Mesenchymal stem cell (in vitro differentiated cells and primary cell): ENCODE measurements around the gene SMARCC1.

Experiments used
- DNase-seq: peaks from one replicate; pipeline ENCODE4 v3.0.0-alpha.2; 2013
- H2AFZ ChIP-seq: one replicate; pipeline ENCODE4 v1.6.1; 2013; ENCODE audit warnings: low read depth, mild to moderate bottlenecking, control low read depth, inconsistent platforms, low read length, moderate library complexity
- H2AK5ac ChIP-seq: 2 replicates; pipeline ENCODE4 v1.6.1; 2013; ENCODE audit warnings: low read length, moderate library complexity, mild to moderate bottlenecking, inconsistent platforms; ENCODE audit not compliant: severe bottlenecking
- H2BK120ac ChIP-seq: one replicate; pipeline ENCODE4 v1.6.1; 2013; ENCODE audit warnings: low read depth, mild to moderate bottlenecking, inconsistent platforms, low read length, moderate library complexity
- H2BK12ac ChIP-seq, 2 experiments: one replicate each; pipeline ENCODE4 v1.6.1; 2013; ENCODE audit warnings: inconsistent platforms in 2 of 2, low read length in 2 of 2, mild to moderate bottlenecking in 2 of 2, moderate library complexity in 2 of 2, control low read depth in 1 of 2
- H2BK15ac ChIP-seq: one replicate; pipeline ENCODE4 v1.6.1; 2013; ENCODE audit warnings: mild to moderate bottlenecking, low read depth, inconsistent platforms; ENCODE audit not compliant: poor library complexity, severe bottlenecking
- H2BK5ac ChIP-seq: 2 replicates; pipeline ENCODE4 v1.6.1; 2013; ENCODE audit warnings: low read depth, mild to moderate bottlenecking, low read length, control low read depth, inconsistent platforms; ENCODE audit not compliant: poor library complexity, severe bottlenecking
- H3K14ac ChIP-seq, 2 experiments: one replicate each; pipeline ENCODE4 v1.6.1; 2013; ENCODE audit warnings: inconsistent platforms in 2 of 2, low read length in 2 of 2, control low read depth in 1 of 2, mild to moderate bottlenecking in 1 of 2, moderate library complexity in 1 of 2
- H3K18ac ChIP-seq, 2 experiments: one replicate each; pipeline ENCODE4 v1.6.1; 2013; ENCODE audit warnings: inconsistent platforms in 2 of 2, low read length in 2 of 2, control low read depth in 1 of 2, low read depth in 1 of 2, mild to moderate bottlenecking in 1 of 2
- H3K23ac ChIP-seq, 2 experiments: one replicate each; pipeline ENCODE4 v1.6.1; 2013; ENCODE audit warnings: inconsistent platforms in 2 of 2, low read length in 2 of 2, mild to moderate bottlenecking in 2 of 2, moderate library complexity in 2 of 2, control low read depth in 1 of 2
- H3K27ac ChIP-seq: 2 replicates; pipeline ENCODE4 v1.5.1; 2013; ENCODE audit warnings: mild to moderate bottlenecking, moderate library complexity, low read length, control low read depth, inconsistent platforms; ENCODE audit not compliant: poor library complexity, severe bottlenecking
- H3K27me3 ChIP-seq, 2 experiments: 2 replicates each; pipeline versions ENCODE4 v1.6.1 to v1.7.0; 2013; ENCODE audit warnings: low read length in 2 of 2, mild to moderate bottlenecking in 2 of 2, moderate library complexity in 2 of 2, control low read depth in 1 of 2, inconsistent platforms in 1 of 2; ENCODE audit not compliant: control insufficient read depth in 1 of 2, insufficient read depth in 1 of 2
- H3K36me3 ChIP-seq, 2 experiments: 2 replicates each; pipeline versions ENCODE4 v1.6.1 to v1.7.0; 2013; ENCODE audit warnings: low read length in 2 of 2, control low read depth in 1 of 2, inconsistent platforms in 1 of 2, low read depth in 1 of 2, mild to moderate bottlenecking in 1 of 2; ENCODE audit not compliant: insufficient read depth in 2 of 2, control insufficient read depth in 1 of 2
- H3K4ac ChIP-seq, 2 experiments: one replicate each; pipeline ENCODE4 v1.6.1; 2013; ENCODE audit warnings: inconsistent platforms in 2 of 2, low read length in 2 of 2, mild to moderate bottlenecking in 2 of 2, moderate library complexity in 2 of 2, control low read depth in 1 of 2, low read depth in 1 of 2
- H3K4me1 ChIP-seq: 2 replicates; pipeline ENCODE4 v1.6.1; 2013; ENCODE audit warnings: low read depth, low read length, control low read depth; ENCODE audit not compliant: control insufficient read depth, insufficient read depth
- H3K4me2 ChIP-seq: 2 replicates; pipeline ENCODE4 v1.6.1; 2013; ENCODE audit warnings: low read length, mild to moderate bottlenecking, inconsistent platforms; ENCODE audit not compliant: poor library complexity, severe bottlenecking
- H3K4me3 ChIP-seq, 2 experiments: 2 replicates each; pipeline versions ENCODE4 v1.5.1 to v1.7.0; 2013; ENCODE audit warnings: low read length in 2 of 2, mild to moderate bottlenecking in 2 of 2, control low read depth in 1 of 2, low read depth in 1 of 2; ENCODE audit not compliant: insufficient read depth in 1 of 2
- H3K79me1 ChIP-seq: replicated peaks from 2 replicates; pipeline ENCODE4 v1.6.1; 2013; ENCODE audit warnings: mild to moderate bottlenecking, control low read depth, low read length, inconsistent platforms; ENCODE audit not compliant: poor library complexity, severe bottlenecking
- H3K9ac ChIP-seq: 2 replicates; pipeline ENCODE4 v1.7.0; 2013; ENCODE audit warnings: mild to moderate bottlenecking, low read length, moderate library complexity
- H3K9me3 ChIP-seq: 2 replicates; pipeline ENCODE4 v1.7.0; 2013; ENCODE audit warnings: mild to moderate bottlenecking, low read length; ENCODE audit not compliant: control insufficient read depth
- H4K8ac ChIP-seq: one replicate; pipeline ENCODE4 v1.6.1; 2013; ENCODE audit warnings: inconsistent platforms, mild to moderate bottlenecking, low read length, moderate library complexity
- H4K91ac ChIP-seq: one replicate; pipeline ENCODE4 v1.6.1; 2013; ENCODE audit warnings: mild to moderate bottlenecking, low read length, inconsistent platforms
- whole genome bisulfite sequencing: methylation state at CpG from one replicate; pipeline ENCODE4 v1.1.7; 2013; ENCODE audit warnings: mixed read lengths; 5-methylcytosine and 5-hydroxymethylcytosine counted together

SMARCC1 gene

DNA sequence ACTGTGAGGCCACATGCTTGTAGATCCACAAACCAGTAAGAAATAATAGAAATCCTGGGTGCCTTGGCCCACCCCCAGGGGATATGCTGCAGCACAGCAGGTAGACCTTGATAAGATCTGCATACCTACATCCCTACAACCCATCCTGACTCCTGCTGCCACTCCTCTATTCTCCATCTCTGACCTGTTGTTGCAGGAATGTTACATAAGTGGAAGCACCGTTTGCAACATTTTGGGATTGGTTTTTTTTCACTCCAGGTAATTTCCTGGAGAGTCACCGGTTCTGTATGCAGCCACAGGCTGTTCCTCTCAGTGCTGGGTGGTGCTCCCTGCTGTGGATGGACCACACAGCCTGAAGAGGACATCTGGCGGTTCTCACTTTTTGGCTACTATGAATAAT, 186.9 kb downstream of the SMARCC1 start:
- Histone ChIP-seq H2BK120ac (no peak overlapping the region), H3K9me3 (no peaks in the 10 kb centered on the region), H3K27me3 (no peaks in the 10 kb centered on the region), H3K14ac (no peak overlapping the region), H3K27ac (no peak overlapping the region), H2AFZ (no peak overlapping the region), H3K4me3 (no peak overlapping the region), H3K36me3 (peaks cover 30 to 58% of the 10 kb centered on the region in 2 experiments), H3K4me1 (no peaks in the 10 kb centered on the region), H3K9ac (no peak overlapping the region), H3K79me1 (peaks cover 25% of the 10 kb centered on the region), H4K8ac (no peak overlapping the region), H2BK15ac (no peak overlapping the region), H3K18ac (no peak overlapping the region), H4K91ac (no peak overlapping the region), H3K23ac (no peak overlapping the region), H3K4me2 (no peak overlapping the region), H2AK5ac (no peak overlapping the region), H2BK12ac (no peak overlapping the region), H2BK5ac (no peak overlapping the region), H3K4ac (no peak overlapping the region)
- DNase-seq = no peak
- 99% methylated on average over 3 of the region's 3 CpGs for WGBS

DNA sequence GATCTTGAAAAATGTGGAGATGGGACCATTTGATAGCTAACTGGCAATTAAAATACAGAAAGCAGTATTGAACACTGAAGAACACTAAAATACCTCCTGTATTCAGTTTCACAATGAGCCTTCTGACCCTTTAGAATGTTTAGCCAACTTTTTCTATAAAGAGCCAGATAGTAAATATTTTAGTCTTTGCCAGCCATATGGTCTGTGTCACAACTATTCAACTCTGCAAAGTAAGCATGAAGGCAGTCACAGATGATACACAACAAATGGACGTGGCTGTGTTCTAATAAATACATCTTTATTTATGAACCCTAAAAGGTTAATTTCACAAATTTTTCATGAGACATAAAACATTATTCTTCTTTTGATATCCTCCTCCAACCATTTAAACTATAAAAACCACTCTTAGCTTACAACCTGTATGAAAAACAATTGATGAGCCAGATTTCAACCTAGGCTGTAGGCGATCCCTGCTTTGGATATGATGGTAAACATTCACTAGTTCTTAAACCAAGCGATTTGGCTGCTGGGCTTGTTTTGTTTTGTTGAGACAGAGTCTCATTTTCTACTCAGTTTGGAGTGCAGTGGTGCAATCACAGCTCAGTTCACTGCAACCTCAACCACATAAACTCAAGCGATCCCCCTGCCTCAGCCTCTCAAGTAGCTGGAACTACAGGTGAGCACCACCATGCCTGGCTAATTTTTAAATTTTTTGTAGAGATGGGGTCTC, 189.5 kb downstream of the SMARCC1 start:
- H3K36me3 ChIP-seq = peaks cover 36 to 68% of the 10 kb centered on the region in 2 experiments
- no peak overlapping the region for H2BK120ac ChIP-seq
- H3K9me3 ChIP-seq = no peaks in the 10 kb centered on the region
- no peak overlapping the region for H3K4me2 ChIP-seq
- WGBS = 90% methylated on average over 2 of the region's 4 CpGs
- no peak overlapping the region for H2AK5ac ChIP-seq
- no peak overlapping the region for H2BK15ac ChIP-seq
- H4K8ac ChIP-seq = no peak overlapping the region
- no peak overlapping the region for H3K27ac ChIP-seq
- H3K4ac ChIP-seq = no peak overlapping the region
- H2BK5ac ChIP-seq = no peak overlapping the region
- peaks cover 19% of the 10 kb centered on the region for H3K79me1 ChIP-seq
- H4K91ac ChIP-seq = no peak overlapping the region
- H3K9ac ChIP-seq = no peak overlapping the region
- H3K27me3 ChIP-seq = no peaks in the 10 kb centered on the region
- DNase-seq = peak; percentile 36
- H3K4me3 ChIP-seq = no peak overlapping the region
- no peak overlapping the region for H2AFZ ChIP-seq
- H3K4me1 ChIP-seq = no peaks in the 10 kb centered on the region
- no peak overlapping the region for H3K18ac ChIP-seq
- H3K23ac ChIP-seq = no peak overlapping the region
- H3K14ac ChIP-seq = no peak overlapping the region
- H2BK12ac ChIP-seq = no peak overlapping the region

DNA sequence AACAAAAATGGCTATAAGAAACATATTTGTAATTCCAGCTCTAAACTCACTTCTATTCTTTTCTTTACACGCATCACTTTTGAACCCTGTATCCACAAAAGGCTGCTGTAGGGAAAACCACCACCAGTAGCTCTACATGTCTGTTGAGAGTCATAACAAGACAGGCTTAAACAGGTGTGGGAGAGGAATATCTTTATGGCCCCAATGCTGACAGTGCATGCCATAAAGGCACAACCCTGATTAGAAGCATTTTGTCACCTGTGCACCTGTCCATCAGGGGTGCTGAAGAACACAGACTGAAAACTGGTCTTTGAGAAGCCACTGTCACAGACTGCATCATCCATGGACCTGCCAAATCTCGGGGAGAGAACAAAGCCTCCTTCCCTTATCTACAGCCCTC, 191.5 kb downstream of the SMARCC1 start:
- H2AK5ac ChIP-seq = no peak overlapping the region
- no peaks in the 10 kb centered on the region for H3K27me3 ChIP-seq
- H2BK5ac ChIP-seq = no peak overlapping the region
- H3K79me1 ChIP-seq = peaks cover 19% of the 10 kb centered on the region
- H3K14ac ChIP-seq = no peak overlapping the region
- no peak overlapping the region for H4K91ac ChIP-seq
- no peak overlapping the region for H3K4ac ChIP-seq
- no peak for DNase-seq
- H3K27ac ChIP-seq = no peak overlapping the region
- WGBS = 100% methylated on average over 2 of the region's 2 CpGs
- H3K36me3 ChIP-seq = peaks cover 34 to 88% of the 10 kb centered on the region in 2 experiments
- no peak overlapping the region for H3K4me2 ChIP-seq
- H2AFZ ChIP-seq = no peak overlapping the region
- no peak overlapping the region for H3K18ac ChIP-seq
- no peak overlapping the region for H3K9ac ChIP-seq
- no peak overlapping the region for H2BK15ac ChIP-seq
- no peak overlapping the region for H2BK120ac ChIP-seq
- no peak overlapping the region for H4K8ac ChIP-seq
- H3K9me3 ChIP-seq = no peaks in the 10 kb centered on the region
- H3K23ac ChIP-seq = no peak overlapping the region
- H3K4me3 ChIP-seq = no peak overlapping the region
- H3K4me1 ChIP-seq = no peaks in the 10 kb centered on the region
- H2BK12ac ChIP-seq = no peak overlapping the region

DNA sequence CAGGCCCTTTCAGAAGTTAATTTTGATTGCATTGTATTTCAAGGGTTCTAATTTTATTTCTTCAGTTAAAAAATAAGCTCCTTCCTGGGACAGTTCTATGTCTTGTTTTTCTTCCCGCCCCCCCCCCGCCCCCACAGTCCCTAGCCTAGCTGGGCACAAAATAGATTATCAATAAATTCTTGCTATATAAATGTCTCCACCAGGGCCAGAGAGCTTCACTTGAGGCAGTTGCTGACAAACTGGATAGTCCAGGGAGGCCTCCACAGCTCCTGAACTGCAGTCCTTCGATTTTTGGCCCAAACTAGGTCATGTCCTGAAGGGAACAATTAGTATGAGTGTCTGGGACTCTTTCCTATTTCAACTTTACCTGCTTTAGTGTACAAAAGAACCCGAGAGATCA, 193.1 kb downstream of the SMARCC1 start:
- WGBS = 89% methylated on average over 3 of the region's 4 CpGs
- no peak overlapping the region for H2BK5ac ChIP-seq

More for the DNA sequence above, 193.1 kb downstream of the SMARCC1 start:
- no peak overlapping the region for H2AK5ac ChIP-seq
- H3K27me3 ChIP-seq = no peaks in the 10 kb centered on the region
- H2BK12ac ChIP-seq = no peak overlapping the region
- no peaks in the 10 kb centered on the region for H3K4me1 ChIP-seq
- H3K14ac ChIP-seq = no peak overlapping the region
- H3K23ac ChIP-seq = no peak overlapping the region
- no peak overlapping the region for H2BK120ac ChIP-seq
- H3K18ac ChIP-seq = no peak overlapping the region
- H3K9me3 ChIP-seq = no peaks in the 10 kb centered on the region
- no peak overlapping the region for H4K8ac ChIP-seq
- H3K4me3 ChIP-seq = no peak overlapping the region
- peaks cover 16% of the 10 kb centered on the region for H3K79me1 ChIP-seq
- H3K9ac ChIP-seq = no peak overlapping the region
- no peak overlapping the region for H3K4me2 ChIP-seq
- no peak overlapping the region for H3K27ac ChIP-seq
- H3K36me3 ChIP-seq = peaks cover 35 to 77% of the 10 kb centered on the region in 2 experiments
- DNase-seq = no peak
- no peak overlapping the region for H2BK15ac ChIP-seq
- no peak overlapping the region for H3K4ac ChIP-seq
- H4K91ac ChIP-seq = no peak overlapping the region
- no peak overlapping the region for H2AFZ ChIP-seq
